GM19467 (cell line): ENCODE results near the gene CCDC13.

Source experiments
- ATAC-seq: cut with Tn5 transposase; IDR thresholded peaks from one replicate; pipeline ENCODE4 v1.9.1; 2021; ENCODE audit warnings: mild to moderate bottlenecking, moderate library complexity; ENCODE audit not compliant: unreplicated experiment

The CCDC13 gene

DNA sequence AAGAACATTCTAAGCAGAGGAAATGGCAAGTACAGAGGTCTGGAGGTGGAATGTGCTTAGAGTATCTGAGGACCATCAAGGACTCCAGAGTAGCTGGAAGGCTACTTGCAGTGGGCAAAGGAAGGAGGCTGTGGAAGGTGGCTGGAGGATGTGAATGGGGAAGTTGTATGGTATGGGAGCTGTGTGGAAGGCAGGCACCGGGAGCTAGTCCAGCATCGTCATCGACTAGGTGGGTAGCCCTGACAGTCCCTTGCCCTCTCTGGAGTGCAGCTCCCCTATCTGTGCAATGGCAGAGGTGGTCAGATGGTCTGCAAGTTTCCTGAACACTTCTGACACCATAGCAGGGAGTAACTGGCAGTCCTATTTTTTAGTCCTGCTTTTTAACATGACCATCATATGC, 19.3 kb downstream of the CCDC13 start:
- ATAC-seq: no peak

DNA sequence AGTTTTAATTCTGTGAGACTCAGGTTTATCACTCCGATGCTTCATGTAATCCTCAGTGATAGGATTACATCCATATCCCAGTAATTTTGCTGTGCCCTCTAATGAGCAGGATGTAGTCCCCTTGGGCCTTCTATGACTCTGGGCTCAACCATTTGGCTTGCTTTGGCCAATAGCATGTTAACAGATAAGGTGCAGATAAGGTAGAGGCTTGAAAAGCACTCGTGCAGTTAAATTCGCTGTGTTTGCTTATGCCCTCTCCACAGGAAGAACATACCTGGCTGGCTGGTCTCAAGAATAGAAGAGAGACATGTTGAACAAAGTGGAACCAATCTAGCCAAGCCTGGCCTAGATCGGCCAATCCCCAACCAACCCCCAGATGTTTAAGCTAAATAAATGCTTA, 20.1 kb downstream of the CCDC13 start:
- no peak for ATAC-seq

DNA sequence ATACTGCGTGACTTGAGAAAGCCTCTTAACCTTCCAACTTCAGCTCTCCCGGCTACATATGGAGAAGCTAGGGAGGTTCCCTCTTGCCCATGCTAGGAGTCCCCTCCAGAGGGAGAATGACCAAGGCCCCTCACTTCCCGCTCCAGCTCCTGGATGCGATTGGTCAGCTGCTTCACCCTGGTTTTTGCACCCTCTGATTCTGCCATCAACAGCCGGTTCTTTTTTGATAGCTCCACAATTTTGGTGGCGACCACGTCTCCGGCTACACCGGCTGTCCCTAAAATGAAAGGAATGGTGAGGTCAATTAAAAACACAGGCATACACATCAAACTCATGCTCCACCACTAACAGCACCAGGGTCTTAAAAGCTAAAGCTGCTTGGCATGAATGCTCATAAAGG, 20.6 kb downstream of the CCDC13 start:
- ATAC-seq: no peak

DNA sequence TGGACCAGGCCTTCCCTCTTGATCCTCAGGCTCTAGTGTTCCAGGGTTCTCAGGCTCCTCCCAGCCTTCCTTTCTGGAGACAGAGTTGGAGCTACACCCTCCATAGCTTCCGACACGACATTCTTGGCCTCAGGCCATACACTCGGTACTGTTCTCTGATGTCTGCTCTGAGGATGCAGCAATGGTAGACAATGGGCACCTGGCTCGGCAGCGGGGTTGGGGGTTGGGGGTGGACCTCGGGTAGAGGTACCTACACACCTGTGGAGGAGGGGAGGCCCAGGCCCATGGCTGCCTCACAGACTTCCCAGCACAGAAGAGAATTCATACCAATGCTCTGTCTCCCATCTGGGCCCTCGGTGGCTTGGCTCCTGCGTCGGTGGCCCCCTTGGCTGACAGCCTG, 21.4 kb downstream of the CCDC13 start:
- no peak for ATAC-seq

DNA sequence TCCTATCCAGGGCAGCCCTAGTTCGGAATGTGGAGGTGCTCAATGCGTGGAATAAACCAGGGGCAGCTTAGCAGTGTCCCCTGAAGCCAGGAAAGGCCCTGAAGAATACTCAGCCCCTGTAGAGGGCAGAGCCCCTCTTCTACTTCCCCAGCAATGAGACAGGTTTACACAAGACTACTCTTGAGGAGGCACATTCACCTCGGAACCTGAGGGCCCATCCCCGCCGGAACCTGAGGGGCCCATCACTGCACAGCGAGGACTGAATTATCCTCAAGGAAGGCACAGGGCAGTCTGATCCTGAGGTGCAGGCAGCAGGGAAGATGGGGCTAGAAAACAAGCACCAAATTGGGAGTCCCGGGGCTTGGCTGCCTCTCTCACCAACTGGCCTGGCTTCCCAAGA, 22.2 kb downstream of the CCDC13 start:
- ATAC-seq: no peak

DNA sequence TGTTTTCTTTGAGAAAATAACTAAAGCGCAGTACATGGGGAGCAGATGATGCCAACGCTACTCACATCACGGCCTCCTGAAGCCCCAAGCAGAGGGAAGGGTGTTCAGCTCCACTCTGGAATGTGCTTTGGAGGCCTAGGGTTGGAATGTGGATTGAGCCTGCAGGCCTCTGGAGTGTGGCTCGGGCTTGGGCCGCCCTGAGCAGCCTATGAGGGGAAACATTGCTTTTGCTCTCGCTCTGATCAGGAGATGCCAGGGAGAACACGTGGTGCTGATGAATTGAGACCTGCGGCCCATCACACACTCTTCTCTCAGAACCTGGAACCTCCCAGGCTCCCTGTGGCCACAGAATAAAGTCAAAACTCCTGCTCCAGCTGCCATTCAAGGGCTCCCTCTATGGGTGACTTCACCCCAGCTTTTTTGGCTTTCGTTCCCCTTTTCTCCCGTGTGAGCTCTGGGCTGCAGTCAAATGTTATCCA, 23.3 kb downstream of the CCDC13 start:
- no peak for ATAC-seq

DNA sequence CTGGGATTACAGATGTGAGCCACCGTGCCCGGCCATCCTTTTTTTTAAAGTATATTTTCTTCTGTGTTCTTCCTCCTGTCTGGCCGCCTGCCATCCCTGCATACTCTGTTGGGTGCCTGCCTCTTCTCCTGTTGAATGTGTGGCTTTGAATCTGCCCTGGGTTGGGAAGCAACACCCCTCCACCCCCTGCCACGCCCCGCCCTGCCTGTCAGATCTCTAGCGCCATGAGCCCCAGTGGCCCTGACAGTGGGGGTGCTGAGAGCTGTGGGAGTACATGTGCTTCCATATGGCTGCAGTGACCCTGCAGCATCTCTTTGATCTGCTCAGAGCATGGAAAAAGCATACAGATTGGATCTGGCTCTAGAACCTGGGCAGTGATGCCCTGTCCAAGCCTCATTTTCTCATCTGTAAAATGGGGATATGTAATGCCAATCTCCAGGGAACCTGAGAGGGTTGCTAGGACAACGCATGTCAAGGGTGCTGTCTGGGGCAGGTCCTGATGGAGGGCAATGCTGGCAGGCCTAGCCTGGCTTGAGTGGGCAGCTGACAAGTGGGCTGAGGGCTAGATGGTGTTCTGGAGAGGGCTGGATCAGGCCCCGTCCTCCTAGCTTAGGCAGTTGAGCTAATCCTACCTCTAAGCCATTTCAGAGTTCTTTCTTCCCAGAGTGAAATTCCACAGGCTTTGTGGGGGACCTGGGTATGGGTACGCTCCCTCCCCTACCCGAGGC, 23.9 kb downstream of the CCDC13 start:
- ATAC-seq: no peak

DNA sequence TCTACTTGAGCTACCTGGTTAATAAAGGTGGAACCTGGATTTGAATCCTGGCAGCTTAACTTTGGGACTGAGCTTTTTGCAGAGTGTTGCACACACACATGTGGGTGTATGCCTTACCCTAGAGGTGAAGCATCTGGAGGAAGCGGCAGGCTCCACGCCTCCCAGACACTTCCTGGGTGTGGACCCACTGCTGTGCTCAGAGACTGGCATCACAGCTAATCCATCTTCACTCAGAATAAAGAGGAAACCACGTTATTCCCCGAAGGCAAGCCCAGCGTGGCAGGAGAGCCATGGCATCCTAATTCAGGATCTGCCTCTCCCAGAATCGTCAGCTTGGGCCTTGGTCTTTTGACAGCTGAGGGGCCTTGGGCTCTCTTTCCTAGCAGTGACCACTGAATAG, 25.5 kb downstream of the CCDC13 start:
- no peak for ATAC-seq

DNA sequence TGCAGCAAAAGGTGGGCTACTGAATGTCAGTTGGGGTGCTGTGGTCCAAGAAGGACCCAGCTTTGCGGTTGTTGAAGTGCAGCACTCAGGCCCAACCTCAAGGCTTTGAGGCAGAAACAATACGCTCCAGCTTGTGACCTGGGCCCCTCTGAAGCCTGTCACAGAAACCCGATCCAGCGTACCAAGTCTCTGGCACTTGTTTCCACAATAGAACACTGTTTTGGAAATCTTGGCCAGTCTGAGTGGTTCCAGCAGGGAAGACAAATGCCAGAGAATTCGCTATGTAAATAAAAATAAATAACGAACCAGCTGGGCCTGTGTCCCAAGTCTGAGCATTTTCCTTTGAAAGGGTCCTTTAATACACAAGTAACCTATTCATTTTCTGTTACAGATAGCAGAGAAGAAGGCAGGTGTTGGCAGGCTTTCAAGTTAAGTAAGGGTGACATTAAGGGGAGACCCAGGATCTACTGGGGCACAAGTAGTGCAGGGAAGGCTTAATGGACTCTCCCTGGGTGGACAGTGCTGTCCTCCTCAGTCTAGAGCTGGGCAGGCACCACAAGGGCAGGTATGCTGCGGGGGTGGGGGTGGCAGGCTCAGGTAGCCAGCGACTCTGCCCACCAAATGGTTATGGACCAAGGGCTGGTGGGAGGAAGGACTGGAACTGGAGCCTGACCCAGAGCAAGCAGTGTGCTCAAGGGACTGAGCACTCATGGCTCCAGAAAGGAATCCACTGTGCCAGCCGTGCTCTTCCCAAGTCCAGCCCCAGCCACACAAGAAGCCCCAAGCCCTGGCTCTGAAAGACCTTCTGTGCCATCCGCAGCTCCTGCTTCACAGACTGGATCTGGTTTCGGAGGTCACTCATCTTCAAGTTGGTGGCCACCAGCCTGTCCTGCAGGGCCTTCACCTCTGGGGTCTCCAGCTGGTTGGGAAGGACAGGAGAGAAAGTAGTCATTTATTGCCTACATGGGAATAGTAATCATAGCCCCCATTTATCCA, 26.3 kb downstream of the CCDC13 start:
- ATAC-seq: no peak

DNA sequence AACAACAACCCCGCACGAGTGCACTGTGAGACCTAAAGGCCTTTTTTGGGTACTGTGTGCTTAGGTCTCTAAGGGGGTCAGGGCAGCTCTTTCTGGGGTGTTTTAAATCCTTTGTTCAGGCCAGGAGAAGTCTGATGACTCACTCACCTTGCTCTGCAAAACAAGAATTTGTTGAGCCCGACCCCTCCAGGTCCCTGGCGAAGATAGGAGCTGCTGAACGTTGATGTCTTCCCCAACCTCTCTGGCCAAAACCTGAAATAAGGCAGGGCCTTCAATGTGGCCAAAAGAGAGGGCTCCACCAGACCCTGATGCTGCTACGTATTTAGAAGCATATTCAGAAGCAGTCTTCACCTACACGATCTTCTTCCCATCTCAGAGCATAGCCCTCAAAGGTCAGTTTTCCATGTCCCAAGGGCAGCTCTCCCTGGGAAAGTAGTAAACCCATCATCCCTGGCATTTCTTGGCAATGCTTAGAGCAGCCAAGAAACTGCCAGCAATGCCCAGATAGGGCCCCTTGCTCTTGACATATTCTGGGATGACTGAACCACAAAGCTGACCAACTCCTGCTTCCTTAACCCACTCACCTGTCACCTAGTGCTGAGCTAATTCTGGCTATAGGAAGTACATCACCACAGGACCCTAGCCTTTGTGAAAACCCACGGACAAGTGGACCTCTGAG, 27.1 kb downstream of the CCDC13 start:
- no peak for ATAC-seq

DNA sequence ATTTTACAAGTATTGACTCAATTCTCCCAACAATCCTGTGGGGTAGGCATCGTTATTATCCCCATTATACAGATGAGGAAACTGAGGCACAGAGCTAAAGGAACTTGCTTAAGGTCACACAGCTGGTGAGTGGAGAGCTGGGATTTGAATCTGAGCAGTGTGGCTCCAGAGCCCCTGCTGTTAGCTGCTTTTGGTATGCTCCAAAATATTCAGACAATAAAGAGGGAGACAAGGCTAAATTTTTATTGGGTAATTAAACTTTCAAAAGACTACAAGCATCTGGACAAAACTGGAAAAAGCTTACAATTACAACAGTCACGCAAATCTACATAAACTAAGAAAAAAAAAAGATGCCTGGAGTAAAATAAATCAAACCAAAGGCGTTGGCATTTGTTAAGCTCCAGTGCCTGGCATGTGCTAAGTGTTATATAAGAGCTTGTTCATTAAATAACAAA, 27.7 kb downstream of the CCDC13 start:
- no peak for ATAC-seq

DNA sequence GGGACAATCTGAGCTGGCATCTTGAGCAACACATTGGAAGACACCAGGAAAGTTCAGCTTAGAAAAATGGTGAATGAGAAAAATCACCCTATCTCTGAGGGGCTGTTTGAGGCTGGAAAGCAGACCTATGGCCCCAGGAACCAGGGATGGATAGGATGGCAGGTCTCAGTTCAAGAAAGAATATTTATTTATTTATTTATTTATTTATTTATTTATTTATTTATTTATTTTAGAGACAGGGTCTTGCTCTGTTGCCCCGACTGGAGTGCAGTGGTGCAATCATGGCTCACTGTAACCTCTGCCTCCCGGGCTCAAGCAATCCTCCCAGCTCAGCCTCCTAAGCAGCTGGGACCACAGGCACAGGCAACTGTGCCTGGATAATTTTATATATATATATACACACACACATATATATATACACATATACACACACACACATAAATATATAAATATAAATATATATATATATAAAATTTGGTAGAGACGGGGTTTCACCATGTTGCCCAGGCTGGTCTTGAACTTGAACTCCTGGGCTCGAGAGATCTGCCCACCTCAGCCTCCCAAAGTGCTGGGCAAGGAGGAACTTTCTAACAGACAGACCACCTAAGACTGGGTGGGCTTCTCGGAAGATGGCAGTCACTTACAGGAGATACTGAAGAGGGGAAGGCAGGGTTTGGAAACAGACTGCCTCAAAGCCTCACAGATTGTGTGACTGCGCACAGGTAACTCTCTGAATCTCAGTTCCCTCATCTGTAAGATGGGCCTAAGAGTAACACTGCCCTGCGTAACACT, 29.7 kb downstream of the CCDC13 start:
- no peak for ATAC-seq

DNA sequence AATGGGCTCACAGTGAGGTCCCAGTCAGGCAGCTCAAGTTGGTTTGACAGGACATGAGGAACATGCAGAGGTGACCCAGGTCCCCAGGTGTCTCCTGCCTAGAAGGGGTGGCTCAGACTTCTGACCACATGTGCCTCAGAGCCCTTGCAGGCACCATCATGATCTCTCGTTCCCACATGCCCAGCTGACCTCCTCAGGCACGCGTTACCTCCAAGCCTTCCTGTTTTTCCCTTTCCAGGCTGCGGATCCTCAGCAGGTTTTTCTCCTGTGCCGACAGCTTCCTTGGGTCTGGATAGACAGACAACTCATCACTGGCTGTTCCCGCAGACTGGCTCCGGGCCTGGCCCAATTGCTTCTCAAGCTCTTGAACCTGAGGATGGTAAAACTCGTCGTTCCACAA, 30.4 kb downstream of the CCDC13 start:
- no peak for ATAC-seq

DNA sequence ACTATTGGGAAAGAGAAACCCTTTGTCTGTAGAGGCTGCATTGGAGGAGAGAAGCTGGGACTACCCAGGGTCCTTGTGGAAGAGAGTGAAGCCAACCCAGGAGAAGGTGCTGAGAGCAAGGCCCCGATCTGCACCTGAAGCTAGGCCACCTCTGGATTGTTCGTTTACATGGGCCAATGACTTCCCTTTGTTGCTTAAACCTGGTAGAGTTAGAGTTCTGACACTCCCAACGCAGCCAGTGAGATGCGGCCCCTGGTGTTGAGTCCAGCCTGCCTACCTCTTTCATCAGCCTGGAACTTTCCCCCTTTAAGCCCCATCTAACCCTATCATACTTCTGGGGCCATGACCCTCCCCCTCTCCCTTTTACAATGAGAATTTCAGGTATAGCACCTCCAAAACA, 30.8 kb downstream of the CCDC13 start:
- ATAC-seq: no peak

DNA sequence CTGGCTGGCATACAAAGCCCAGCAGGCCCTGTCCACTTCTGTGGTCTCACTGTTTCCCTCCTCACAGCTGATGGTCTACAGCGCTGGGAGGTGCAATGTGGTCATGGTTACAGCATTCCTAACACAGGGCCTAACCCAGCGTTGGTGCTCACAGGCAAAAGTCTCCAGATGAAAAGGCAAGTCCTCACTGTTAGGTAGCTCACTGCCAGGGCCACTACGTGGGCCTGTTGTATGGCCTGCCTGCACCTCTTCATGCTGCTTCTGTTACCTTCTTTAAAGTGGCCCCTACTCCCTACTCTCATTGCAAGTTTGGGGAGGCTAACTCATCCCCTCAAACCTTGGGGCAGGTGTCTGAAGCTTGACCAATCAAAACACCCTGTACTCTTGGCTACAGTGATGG, 31.3 kb downstream of the CCDC13 start:
- ATAC-seq: no peak

DNA sequence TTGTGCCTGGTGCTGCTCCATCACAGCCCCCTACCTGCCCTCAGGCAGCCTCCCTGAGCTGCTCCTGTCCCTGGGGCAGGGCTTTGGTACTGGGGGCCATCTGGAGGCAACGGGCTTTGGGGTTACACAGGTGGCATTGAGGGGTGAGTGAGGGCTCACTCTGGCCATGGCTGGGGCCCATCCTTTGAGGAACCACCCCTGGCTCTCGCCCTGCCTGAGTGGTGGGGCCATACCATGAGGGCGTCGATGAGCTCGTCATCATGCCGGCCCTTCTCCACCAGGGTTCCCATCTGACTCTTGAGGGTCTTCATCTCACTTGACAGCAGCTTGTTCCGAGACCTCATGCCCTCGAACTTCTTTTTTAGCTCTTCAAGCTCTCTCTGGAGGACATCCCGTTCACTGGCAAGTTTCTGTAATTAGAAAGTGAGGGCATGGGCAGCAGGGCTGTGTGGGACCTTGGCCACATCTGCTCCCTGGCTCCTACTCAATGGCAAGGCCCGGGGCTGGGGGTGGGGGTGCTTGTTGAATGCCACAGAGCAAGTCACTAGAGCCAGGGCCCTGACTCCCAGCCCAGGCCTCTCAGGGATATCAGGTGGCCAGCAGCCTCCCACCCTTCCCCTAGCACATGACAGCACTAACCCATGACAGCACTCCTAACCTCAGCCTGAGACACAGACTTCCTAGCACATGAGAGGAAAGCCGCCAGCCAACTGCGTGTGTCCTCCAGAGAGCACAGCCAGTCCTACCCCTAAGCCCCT, 33.5 kb downstream of the CCDC13 start:
- no peak for ATAC-seq

DNA sequence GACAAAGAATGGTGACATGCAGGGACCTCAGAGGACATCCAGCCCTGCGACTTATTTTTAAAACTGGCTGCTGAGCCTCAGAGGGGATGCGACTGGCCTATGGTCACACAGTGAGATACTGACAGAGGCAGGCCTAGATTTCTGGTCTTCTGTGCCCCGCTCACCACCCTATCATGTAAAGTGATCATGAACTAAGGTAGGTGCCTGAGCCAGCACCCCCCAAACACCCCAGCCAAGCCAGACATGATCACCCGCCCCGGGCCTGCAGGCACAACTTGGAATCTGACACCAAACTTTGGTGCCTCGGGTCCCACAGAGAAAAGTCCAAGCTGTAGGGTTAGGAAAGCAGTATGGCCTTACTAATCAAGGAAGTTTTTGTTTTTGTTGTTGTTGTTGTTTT, 36.5 kb downstream of the CCDC13 start:
- ATAC-seq: no peak

DNA sequence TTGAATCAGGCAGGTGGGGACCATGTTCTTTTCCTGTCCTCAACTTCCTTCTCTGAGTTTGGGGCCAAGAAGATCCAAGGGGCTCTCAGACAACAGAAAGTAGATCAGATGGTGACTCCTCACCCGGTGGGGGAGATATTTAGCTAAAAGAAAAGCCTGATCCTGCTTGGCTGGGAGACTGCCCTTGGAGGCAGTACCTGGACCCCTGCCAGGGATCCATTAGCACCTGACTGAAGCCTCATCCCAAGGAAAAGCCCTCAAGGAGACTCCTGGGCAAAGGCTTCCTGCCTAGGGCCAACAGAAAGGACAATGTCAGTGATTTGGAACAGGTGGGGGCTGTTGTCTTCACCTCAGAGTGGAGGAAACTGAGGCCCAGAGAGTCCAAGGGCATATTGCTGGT, 37.0 kb downstream of the CCDC13 start:
- ATAC-seq: no peak

DNA sequence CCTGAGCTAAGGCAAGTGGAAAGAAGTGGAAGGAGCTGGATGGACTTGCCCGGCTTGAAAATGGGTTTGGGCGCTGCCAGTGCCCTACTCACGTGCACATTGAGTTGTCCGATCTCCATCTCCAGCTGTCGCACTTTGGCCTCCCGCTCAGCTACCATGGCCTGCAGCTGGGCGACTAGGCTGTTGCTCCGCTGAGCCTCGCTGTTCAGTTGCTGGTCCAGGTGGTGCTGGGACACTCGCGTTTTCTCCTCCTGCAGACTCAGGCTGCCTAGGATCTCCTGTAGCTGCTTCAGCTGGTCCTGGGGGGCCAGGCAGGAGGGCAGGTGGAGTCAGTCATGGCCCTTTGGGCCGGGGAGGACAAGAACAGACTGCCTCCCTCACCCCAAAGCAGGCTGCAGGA, 37.4 kb downstream of the CCDC13 start:
- ATAC-seq: no peak

DNA sequence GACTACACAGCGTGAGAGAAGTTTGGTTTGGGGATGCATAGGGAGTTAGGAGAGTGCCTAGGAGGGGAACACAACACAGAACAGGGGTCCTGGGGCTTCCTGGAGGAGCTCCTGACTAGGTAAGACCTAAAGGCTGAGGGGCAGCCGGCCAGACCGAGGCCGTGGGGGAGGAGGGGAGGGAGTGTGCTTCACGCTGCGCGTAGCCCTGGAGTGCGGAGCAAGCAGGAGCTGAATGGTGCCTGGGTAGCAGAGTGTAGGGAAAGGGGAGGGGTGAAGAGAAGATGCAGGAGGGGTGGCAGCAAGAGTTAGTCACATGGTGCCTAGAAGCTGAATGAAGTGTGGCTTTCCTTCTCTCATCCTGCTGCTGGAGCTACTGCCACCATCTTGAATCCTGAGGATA, 38.0 kb downstream of the CCDC13 start:
- no peak for ATAC-seq
